GM12873 (cell line): ENCODE results near the gene ITGA11.

Experiments used
- TF ChIP-seq, protein P1 (sequence below): IDR thresholded peaks from 2 replicates; pipeline ENCODE4 v1.5.1; 2012; ENCODE audit warnings: low read depth, mild to moderate bottlenecking, moderate library complexity, low read length, control low read depth; ENCODE audit not compliant: insufficient read depth; ENCODE audit errors: missing control alignments

ITGA11 gene

DNA sequence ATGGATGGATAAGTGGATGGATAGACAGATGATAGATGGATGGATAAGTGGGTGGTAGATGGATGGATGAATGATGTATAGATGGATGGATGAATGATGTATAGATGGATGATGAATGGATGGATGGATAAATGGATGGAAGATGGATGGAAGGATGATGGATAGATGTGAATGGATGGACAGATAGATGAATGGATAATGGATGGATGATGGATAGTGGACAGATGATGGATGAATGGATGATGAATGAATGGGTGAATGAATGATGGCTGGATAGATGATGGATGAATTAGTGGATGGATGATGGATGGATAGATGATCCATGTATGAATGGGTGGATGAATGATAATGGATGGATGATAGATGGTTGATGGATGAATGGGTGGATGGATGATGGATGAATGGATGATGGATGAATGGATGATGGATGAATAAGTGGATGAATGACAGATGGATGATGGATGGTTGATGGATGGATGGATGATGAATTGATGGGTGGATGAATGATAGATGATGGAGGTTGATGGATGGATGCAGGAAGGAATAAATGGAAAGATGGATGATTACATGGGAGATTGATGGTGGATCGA, 69.3 kb downstream of the ITGA11 start:
- TF ChIP-seq, protein P1, sequence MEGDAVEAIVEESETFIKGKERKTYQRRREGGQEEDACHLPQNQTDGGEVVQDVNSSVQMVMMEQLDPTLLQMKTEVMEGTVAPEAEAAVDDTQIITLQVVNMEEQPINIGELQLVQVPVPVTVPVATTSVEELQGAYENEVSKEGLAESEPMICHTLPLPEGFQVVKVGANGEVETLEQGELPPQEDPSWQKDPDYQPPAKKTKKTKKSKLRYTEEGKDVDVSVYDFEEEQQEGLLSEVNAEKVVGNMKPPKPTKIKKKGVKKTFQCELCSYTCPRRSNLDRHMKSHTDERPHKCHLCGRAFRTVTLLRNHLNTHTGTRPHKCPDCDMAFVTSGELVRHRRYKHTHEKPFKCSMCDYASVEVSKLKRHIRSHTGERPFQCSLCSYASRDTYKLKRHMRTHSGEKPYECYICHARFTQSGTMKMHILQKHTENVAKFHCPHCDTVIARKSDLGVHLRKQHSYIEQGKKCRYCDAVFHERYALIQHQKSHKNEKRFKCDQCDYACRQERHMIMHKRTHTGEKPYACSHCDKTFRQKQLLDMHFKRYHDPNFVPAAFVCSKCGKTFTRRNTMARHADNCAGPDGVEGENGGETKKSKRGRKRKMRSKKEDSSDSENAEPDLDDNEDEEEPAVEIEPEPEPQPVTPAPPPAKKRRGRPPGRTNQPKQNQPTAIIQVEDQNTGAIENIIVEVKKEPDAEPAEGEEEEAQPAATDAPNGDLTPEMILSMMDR = no peak

DNA sequence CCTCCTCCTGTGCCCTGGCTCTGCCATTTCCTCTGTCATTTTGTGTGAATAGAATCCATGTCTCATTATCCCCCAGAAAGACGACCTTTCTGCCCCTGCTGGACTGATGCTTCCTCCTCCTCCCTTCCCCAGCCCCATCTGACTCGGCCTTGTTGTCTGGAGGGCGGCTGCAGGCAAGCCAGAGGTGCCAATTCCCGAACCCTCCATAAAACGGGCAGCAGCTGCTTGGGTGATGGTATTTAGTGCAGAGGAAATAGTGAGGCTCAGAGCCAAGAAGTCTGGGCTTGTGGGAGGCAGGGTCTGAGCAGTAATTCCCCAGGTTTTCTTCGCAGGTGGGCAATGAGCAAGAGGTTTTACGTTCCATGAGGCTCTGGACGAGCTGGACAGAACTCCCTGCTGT, 71.2 kb downstream of the ITGA11 start:
- TF ChIP-seq, protein P1 = no peak

DNA sequence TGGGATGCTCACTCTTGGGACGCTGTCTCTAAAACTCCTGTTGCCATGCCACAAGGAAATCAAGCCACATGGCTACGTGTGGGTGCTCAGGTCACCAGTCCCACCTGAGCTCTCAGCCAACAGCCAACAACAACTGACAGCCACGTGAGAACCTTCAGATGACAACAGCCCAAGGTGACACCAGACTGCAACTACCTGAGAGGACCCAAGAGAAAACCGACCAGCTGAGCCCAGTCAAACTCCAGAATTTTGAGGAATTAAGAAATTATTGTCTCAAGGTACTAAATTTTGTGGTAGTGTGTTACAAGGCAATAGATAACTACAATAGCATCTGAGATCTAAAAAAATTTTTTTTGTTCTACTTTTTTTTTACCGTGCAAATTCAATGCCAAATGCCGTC, 75.2 kb downstream of the ITGA11 start:
- TF ChIP-seq, protein P1 = no peak

DNA sequence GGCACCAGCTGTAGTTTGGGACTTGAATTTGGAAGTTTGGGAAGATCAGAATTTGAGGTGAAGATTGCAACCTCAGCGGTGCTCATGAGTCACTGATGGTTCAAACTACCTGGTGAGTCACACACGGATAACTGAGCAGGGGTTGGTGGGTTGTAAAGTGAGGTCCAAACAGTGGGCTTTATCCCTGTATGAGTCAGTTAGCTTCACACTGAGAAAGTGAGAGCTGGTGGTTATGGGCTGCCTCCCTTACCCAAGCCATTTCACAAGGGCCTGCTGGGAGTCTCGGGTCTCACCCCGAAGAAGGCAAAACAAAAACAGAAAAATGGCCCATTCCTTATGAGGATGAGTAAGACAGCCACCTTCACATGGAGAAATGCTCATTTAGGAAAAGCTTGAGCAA, 77.0 kb downstream of the ITGA11 start:
- TF ChIP-seq, protein P1 = no peak

- TF ChIP-seq, protein P1 = no peak
These were observed 77.7 kb downstream of the ITGA11 start for GRCh38 chr15:68354268-68354667.

GRCh38 chr15:68353421-68354135, 78.4 kb downstream of the ITGA11 start:
- TF ChIP-seq, protein P1 = no peak

GRCh38 chr15:68352401-68353062, 79.4 kb downstream of the ITGA11 start:
- TF ChIP-seq, protein P1 = no peak
